Measurements from ENCODE around the gene CCDC124.

CCDC124 gene

GRCh38 chr19:17957149-17957849, 24.5 kb downstream of the CCDC124 start:
- TF ChIP-seq POLR2A (IDR thresholded peaks at IDR 0.05; ENCODE audit: low read depth, low read length), result no peak
- FAIRE-seq (no peak), DNase-seq (ENCODE audit: insufficient read length, low spot score) (no peak)

GRCh38 chr19:17957885-17958284, 25.1 kb downstream of the CCDC124 start:
- DNase-seq (ENCODE audit: insufficient read length, low spot score), result no peak
- TF ChIP-seq POLR2A (IDR thresholded peaks at IDR 0.05; ENCODE audit: low read depth, low read length), result no peak
- FAIRE-seq, result no peak

GRCh38 chr19:17963936-17964691, 31.3 kb downstream of the CCDC124 start:
- FAIRE-seq, result no peak
- DNase-seq (ENCODE audit: insufficient read length, low spot score), result no peak
- no peak for TF ChIP-seq POLR2A (IDR thresholded peaks at IDR 0.05; ENCODE audit: low read depth, low read length)

- no peak for TF ChIP-seq POLR2A (IDR thresholded peaks at IDR 0.05; ENCODE audit: low read depth, low read length)
- DNase-seq (ENCODE audit: insufficient read length, low spot score) (no peak), FAIRE-seq (no peak)
Measured at GRCh38 chr19:17965370-17966128, 32.7 kb downstream of the CCDC124 start.

GRCh38 chr19:17966129-17966483, 33.3 kb downstream of the CCDC124 start:
- no peak for DNase-seq (ENCODE audit: insufficient read length, low spot score)
- no peak for FAIRE-seq
- TF ChIP-seq POLR2A (IDR thresholded peaks at IDR 0.05; ENCODE audit: low read depth, low read length), result no peak

- no peak for TF ChIP-seq POLR2A (IDR thresholded peaks at IDR 0.05; ENCODE audit: low read depth, low read length)
- DNase-seq (ENCODE audit: insufficient read length, low spot score) (no peak), FAIRE-seq (no peak)
Measured at GRCh38 chr19:17966550-17967256, 33.9 kb downstream of the CCDC124 start, which contains the start of gene KCNN1. KCNN1 (plus strand) TSS chr19:17967107; CDS start chr19:17973889, 6,782 bp downstream.

GRCh38 chr19:17967257-17968051, 34.6 kb downstream of the CCDC124 start:
- DNase-seq (ENCODE audit: insufficient read length, low spot score) (no peak), FAIRE-seq (no peak)
- no peak for TF ChIP-seq POLR2A (IDR thresholded peaks at IDR 0.05; ENCODE audit: low read depth, low read length)

- DNase-seq (ENCODE audit: insufficient read length, low spot score) (no peak), FAIRE-seq (no peak)
- TF ChIP-seq POLR2A (IDR thresholded peaks at IDR 0.05; ENCODE audit: low read depth, low read length), result no peak
Measured at GRCh38 chr19:17968362-17968761, 35.5 kb downstream of the CCDC124 start.

GRCh38 chr19:17969096-17969792, 36.4 kb downstream of the CCDC124 start:
- TF ChIP-seq POLR2A (IDR thresholded peaks at IDR 0.05; ENCODE audit: low read depth, low read length), result no peak
- no peak for DNase-seq (ENCODE audit: insufficient read length, low spot score)
- no peak for FAIRE-seq

GRCh38 chr19:17972230-17972629, 39.4 kb downstream of the CCDC124 start:
- DNase-seq (ENCODE audit: insufficient read length, low spot score) (no peak), FAIRE-seq (no peak)
- no peak for TF ChIP-seq POLR2A (IDR thresholded peaks at IDR 0.05; ENCODE audit: low read depth, low read length)

GRCh38 chr19:17973759-17974158, 40.9 kb downstream of the CCDC124 start:
- FAIRE-seq (no peak), DNase-seq (ENCODE audit: insufficient read length, low spot score) (no peak)
- TF ChIP-seq POLR2A (IDR thresholded peaks at IDR 0.05; ENCODE audit: low read depth, low read length), result no peak

- DNase-seq (ENCODE audit: insufficient read length, low spot score) (no peak), FAIRE-seq (no peak)
- no peak for TF ChIP-seq POLR2A (IDR thresholded peaks at IDR 0.05; ENCODE audit: low read depth, low read length)
Measured at GRCh38 chr19:17974551-17974950, 41.7 kb downstream of the CCDC124 start.

Measured in H54 (cell line).